MCF 10A (cell line): ENCODE data around the gene ZC3H7A. TPM values are rescaled to one million over a fixed set of nuclear protein-coding genes. Genes with fewer than 3 reads are reported as not detected.

ENCODE experiments used
- BruUV-seq: library from RNA; stranded (reverse); fragments of 400-500 nt; replicated peaks from 2 replicates; lab custom pipeline; 2021; lab: Mats Ljungman, UMichigan
- CTCF ChIA-PET: fragments of 300-600 bp; sonication (Branson Sonifier 250); formaldehyde crosslinking; extraction: SDS; loops from one replicate; lab custom pipeline; 2021; ENCODE audit warnings: antibody characterized with exemption, inconsistent platforms; lab: Yijun Ruan, JAX
- POLR2A ChIA-PET: fragments of 300-600, 350-650 bp; sonication (Branson Sonifier 250); formaldehyde crosslinking; extraction: SDS; loops from one replicate; lab custom pipeline; 2020; ENCODE audit warnings: antibody characterized with exemption, inconsistent platforms; lab: Yijun Ruan, JAX
- DNase-seq: peaks from one replicate; pipeline ENCODE4 v3.0.0-alpha.2; 2018; ENCODE audit not compliant: unreplicated experiment
- H3K27ac Mint-ChIP-seq: one replicate; pipeline ENCODE4 v1.8.0; 2022; ENCODE audit warnings: mild to moderate bottlenecking, low read depth, mixed read lengths; ENCODE audit not compliant: unreplicated experiment
- H3K27me3 Mint-ChIP-seq: one replicate; pipeline ENCODE4 v1.8.0; 2022; ENCODE audit warnings: mixed read lengths; ENCODE audit not compliant: insufficient read depth, unreplicated experiment
- H3K36me3 Mint-ChIP-seq: one replicate; pipeline ENCODE4 v1.8.0; 2022; ENCODE audit warnings: mild to moderate bottlenecking, moderate library complexity, mixed read lengths; ENCODE audit not compliant: insufficient read depth, unreplicated experiment
- H3K4me1 Mint-ChIP-seq: one replicate; pipeline ENCODE4 v1.8.0; 2022; ENCODE audit warnings: mixed read lengths; ENCODE audit not compliant: insufficient read depth, unreplicated experiment
- H3K4me3 Mint-ChIP-seq: one replicate; pipeline ENCODE4 v1.8.0; 2022; ENCODE audit warnings: mild to moderate bottlenecking, moderate library complexity, mixed read lengths; ENCODE audit not compliant: unreplicated experiment
- H3K9me3 Mint-ChIP-seq: one replicate; pipeline ENCODE4 v1.8.0; 2022; ENCODE audit warnings: mixed read lengths; ENCODE audit not compliant: unreplicated experiment
- intact Hi-C: fragments of 100-400 bp; cut with micrococcal nuclease; formaldehyde crosslinking; loops from 2 replicates; pipeline ENCODE4 v1.14.1; 2022
- total RNA-seq: library from RNA; stranded (reverse); gene quantifications from 2 replicates; pipeline ENCODE4 v1.2.3, GENCODE V29; 2022
- TF ChIP-seq, protein P1 (sequence below): fragments of 200-600 bp; IDR thresholded peaks from one replicate; pipeline ENCODE4 v1.8.0; 2022; ENCODE audit warnings: antibody characterized with exemption, mild to moderate bottlenecking; ENCODE audit not compliant: unreplicated experiment

ZC3H7A gene
- total RNA-seq, 1 experiment from 2014 or later = 66.9 TPM

DNA sequence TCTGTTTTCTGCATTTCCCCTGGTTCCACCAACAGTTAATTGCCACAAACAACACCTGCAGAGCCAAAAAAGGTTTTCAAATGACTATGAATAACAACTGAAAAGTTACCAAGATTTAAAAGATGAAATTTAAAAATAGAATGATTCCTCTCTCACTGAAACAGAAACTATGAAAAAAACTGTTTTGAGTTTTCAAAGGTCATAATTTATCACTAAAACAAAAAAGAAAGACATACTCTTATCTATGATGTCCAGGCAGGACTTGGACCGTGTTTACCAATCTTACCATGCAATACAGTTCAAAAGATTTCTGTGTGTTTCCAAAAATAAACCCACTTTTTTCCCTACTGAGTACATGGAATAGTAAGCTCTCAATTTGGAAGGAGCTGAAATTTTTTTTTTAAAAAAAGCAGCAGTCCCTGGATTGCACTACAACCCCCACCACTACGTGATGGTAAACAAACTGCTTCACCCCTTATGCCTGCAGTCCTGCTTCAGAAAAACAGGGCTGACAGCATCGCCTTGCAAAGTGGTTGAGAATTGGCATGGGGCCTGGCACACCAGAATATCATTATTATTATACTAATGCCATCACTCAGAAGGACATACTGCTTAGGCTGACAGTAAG, 62.9 kb downstream of the ZC3H7A start:
- Mint-ChIP-seq H3K4me1 (peaks cover 7% of the 10 kb centered on the region), H3K27ac (no peak overlapping the region), H3K27me3 (no peaks in the 10 kb centered on the region), H3K4me3 (no peak overlapping the region), H3K9me3 (no peaks in the 10 kb centered on the region), H3K36me3 (peaks cover 85% of the 10 kb centered on the region)
- no peak for DNase-seq
- intact Hi-C loops = no loop called here
- ChIA-PET POLR2A (interaction anchor here (0.6 to 1.8 kb wide), 2 partner anchors 8 to 48 kb away, joined by 3 to 6 read pairs; partner anchors contain the start of gene TXNDC11), CTCF (no interaction called here)
- TF ChIP-seq, protein P1, sequence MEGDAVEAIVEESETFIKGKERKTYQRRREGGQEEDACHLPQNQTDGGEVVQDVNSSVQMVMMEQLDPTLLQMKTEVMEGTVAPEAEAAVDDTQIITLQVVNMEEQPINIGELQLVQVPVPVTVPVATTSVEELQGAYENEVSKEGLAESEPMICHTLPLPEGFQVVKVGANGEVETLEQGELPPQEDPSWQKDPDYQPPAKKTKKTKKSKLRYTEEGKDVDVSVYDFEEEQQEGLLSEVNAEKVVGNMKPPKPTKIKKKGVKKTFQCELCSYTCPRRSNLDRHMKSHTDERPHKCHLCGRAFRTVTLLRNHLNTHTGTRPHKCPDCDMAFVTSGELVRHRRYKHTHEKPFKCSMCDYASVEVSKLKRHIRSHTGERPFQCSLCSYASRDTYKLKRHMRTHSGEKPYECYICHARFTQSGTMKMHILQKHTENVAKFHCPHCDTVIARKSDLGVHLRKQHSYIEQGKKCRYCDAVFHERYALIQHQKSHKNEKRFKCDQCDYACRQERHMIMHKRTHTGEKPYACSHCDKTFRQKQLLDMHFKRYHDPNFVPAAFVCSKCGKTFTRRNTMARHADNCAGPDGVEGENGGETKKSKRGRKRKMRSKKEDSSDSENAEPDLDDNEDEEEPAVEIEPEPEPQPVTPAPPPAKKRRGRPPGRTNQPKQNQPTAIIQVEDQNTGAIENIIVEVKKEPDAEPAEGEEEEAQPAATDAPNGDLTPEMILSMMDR = no peak
- BruUV-seq = no TSS peak

GRCh38 chr16:11731222-11731621, 65.8 kb downstream of the ZC3H7A start:
- no TSS peak for BruUV-seq
- no peak overlapping the region for H3K27ac Mint-ChIP-seq

GRCh38 chr16:11729787-11730186, 67.3 kb downstream of the ZC3H7A start:
- CTCF ChIA-PET = no interaction called here
- BruUV-seq = no TSS peak
- Mint-ChIP-seq H3K9me3 (no peaks in the 10 kb centered on the region), H3K27ac (no peak overlapping the region), H3K27me3 (no peaks in the 10 kb centered on the region), H3K4me1 (no peaks in the 10 kb centered on the region), H3K4me3 (no peak overlapping the region), H3K36me3 (peaks cover 90% of the 10 kb centered on the region)
- no peak for DNase-seq
- intact Hi-C loops = no loop called here
- TF ChIP-seq, protein P1 = no peak
- POLR2A ChIA-PET = no interaction called here

More at GRCh38 chr16:11731222-11731621, 65.8 kb downstream of the ZC3H7A start:
- TF ChIP-seq, protein P1 = no peak
- no peaks in the 10 kb centered on the region for H3K9me3 Mint-ChIP-seq
- H3K27me3 Mint-ChIP-seq = no peaks in the 10 kb centered on the region
- H3K36me3 Mint-ChIP-seq = peaks cover 94% of the 10 kb centered on the region
- H3K4me3 Mint-ChIP-seq = no peak overlapping the region
- POLR2A ChIA-PET = interaction anchor here (0.6 to 1.7 kb wide), 4 partner anchors 11 to 66 kb away, joined by 3 to 12 read pairs (median 3); partner anchors contain the start of gene TXNDC11
- H3K4me1 Mint-ChIP-seq = no peaks in the 10 kb centered on the region
- intact Hi-C loops = no loop called here
- no peak for DNase-seq
- CTCF ChIA-PET = interaction anchor here (0.8 to 1.9 kb wide), 4 partner anchors 11 to 335 kb away, joined by 3 to 11 read pairs (median 4); partner anchors contain the start of gene TXNDC11

GRCh38 chr16:11727796-11728543, 69.1 kb downstream of the ZC3H7A start:
- Mint-ChIP-seq H3K4me1 (no peaks in the 10 kb centered on the region), H3K4me3 (no peak overlapping the region), H3K27me3 (no peaks in the 10 kb centered on the region), H3K27ac (no peak overlapping the region), H3K36me3 (peaks cover 90% of the 10 kb centered on the region), H3K9me3 (no peaks in the 10 kb centered on the region)
- DNase-seq = no peak
- ChIA-PET CTCF (interaction anchor here (0.7 kb wide), 1 partner anchor 13 kb away, joined by 3 read pairs; no protein-coding TSS in a partner anchor), POLR2A (no interaction called here)
- TF ChIP-seq, protein P1 = no peak
- BruUV-seq = no TSS peak
- intact Hi-C loops = no loop called here
